Measurements from ENCODE around the gene CRYBA1. TPM values are rescaled to one million over a fixed set of nuclear protein-coding genes. Genes with fewer than 3 reads are reported as not detected.

The CRYBA1 gene
- total and polyA plus RNA-seq, 2 donors from 2014 or later: not detected

GRCh38 chr17:29291163-29291752, 44.6 kb downstream of the CRYBA1 start:
- peak; percentile 52 for FAIRE-seq
- Histone ChIP-seq H3K9ac (ENCODE audit: low read length in 3 of 3) (peak overlapping the region; percentile 9 to 64 (median 46)), H3K4me1 (ENCODE audit: control insufficient read depth in 2 of 3, insufficient read depth in 2 of 3, low read depth in 1 of 3, low read length in 3 of 3) (peaks cover 4 to 12% (median 5%) of the 10 kb centered on the region in 3 donors)

GRCh38 chr17:29292071-29292991, 45.7 kb downstream of the CRYBA1 start:
- intact Hi-C loops (cut with DNase I): no loop called here
- H3K9ac ChIP-seq (ENCODE audit: low read length in 3 of 3): peak overlapping the region; percentile 9 to 96 (median 66)
- peak overlapping the region; percentile 68 to 99 (median 95) for H3K4me3 ChIP-seq (ENCODE audit: low read length in 3 of 3)
- no peaks in the 10 kb centered on the region for H3K9me3 ChIP-seq (ENCODE audit: control insufficient read depth in 2 of 3, insufficient read depth in 1 of 3, low read length in 3 of 3)
- H3K27ac ChIP-seq (ENCODE audit: low read depth in 2 of 2, low read length in 2 of 2): peak overlapping the region; percentile 96 to 99
- H3K27me3 ChIP-seq (ENCODE audit: control insufficient read depth, insufficient read depth, low read length): no peaks in the 10 kb centered on the region
- peaks cover 0 to 2% (median under 1%) of the 10 kb centered on the region in 3 donors for H3K36me3 ChIP-seq (ENCODE audit: control insufficient read depth in 2 of 3, insufficient read depth in 3 of 3, low read length in 3 of 3)
- DNase-seq (peak; percentile 47 to 90 (median 75)), FAIRE-seq (no peak)
- TF ChIP-seq, protein P1, sequence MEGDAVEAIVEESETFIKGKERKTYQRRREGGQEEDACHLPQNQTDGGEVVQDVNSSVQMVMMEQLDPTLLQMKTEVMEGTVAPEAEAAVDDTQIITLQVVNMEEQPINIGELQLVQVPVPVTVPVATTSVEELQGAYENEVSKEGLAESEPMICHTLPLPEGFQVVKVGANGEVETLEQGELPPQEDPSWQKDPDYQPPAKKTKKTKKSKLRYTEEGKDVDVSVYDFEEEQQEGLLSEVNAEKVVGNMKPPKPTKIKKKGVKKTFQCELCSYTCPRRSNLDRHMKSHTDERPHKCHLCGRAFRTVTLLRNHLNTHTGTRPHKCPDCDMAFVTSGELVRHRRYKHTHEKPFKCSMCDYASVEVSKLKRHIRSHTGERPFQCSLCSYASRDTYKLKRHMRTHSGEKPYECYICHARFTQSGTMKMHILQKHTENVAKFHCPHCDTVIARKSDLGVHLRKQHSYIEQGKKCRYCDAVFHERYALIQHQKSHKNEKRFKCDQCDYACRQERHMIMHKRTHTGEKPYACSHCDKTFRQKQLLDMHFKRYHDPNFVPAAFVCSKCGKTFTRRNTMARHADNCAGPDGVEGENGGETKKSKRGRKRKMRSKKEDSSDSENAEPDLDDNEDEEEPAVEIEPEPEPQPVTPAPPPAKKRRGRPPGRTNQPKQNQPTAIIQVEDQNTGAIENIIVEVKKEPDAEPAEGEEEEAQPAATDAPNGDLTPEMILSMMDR (IDR thresholded peaks at IDR 0.05; ENCODE audit: borderline replicate concordance, extremely low read depth, insufficient read depth): no peak
- peaks cover 4 to 12% (median 5%) of the 10 kb centered on the region in 3 donors for H3K4me1 ChIP-seq (ENCODE audit: control insufficient read depth in 2 of 3, insufficient read depth in 2 of 3, low read depth in 1 of 3, low read length in 3 of 3)

More at GRCh38 chr17:29291163-29291752, 44.6 kb downstream of the CRYBA1 start:
- Histone ChIP-seq H3K27ac (ENCODE audit: low read depth in 2 of 2, low read length in 2 of 2) (peak overlapping the region; percentile 22 to 96), H3K9me3 (ENCODE audit: control insufficient read depth in 2 of 3, insufficient read depth in 1 of 3, low read length in 3 of 3) (no peaks in the 10 kb centered on the region), H3K36me3 (ENCODE audit: control insufficient read depth in 2 of 3, insufficient read depth in 3 of 3, low read length in 3 of 3) (peaks cover 2 to 12% (median 12%) of the 10 kb centered on the region in 3 donors), H3K4me3 (ENCODE audit: low read length in 3 of 3) (peak overlapping the region; percentile 68 to 80 (median 70)), H3K27me3 (ENCODE audit: control insufficient read depth, insufficient read depth, low read length) (no peaks in the 10 kb centered on the region)
- TF ChIP-seq, protein P1 (IDR thresholded peaks at IDR 0.05; ENCODE audit: borderline replicate concordance, extremely low read depth, insufficient read depth): peak; percentile 61
- intact Hi-C loops (cut with DNase I): no loop called here
- DNase-seq: peak in 3 of 5 donors; percentile 13 to 90 (median 85)

- DNase-seq (peak; percentile 66 to 89 (median 82)), FAIRE-seq (no peak)
- Histone ChIP-seq H3K9ac (ENCODE audit: low read length in 3 of 3) (peak overlapping the region; percentile 93 to 99 (median 96)), H3K4me3 (ENCODE audit: low read length in 3 of 3) (peak overlapping the region; percentile 94 to 99 (median 95)), H3K36me3 (ENCODE audit: control insufficient read depth in 2 of 3, insufficient read depth in 3 of 3, low read length in 3 of 3) (no peaks in the 10 kb centered on the region), H3K27me3 (ENCODE audit: control insufficient read depth, insufficient read depth, low read length) (no peaks in the 10 kb centered on the region), H3K9me3 (ENCODE audit: control insufficient read depth in 2 of 3, insufficient read depth in 1 of 3, low read length in 3 of 3) (no peaks in the 10 kb centered on the region), H3K4me1 (ENCODE audit: control insufficient read depth in 2 of 3, insufficient read depth in 2 of 3, low read depth in 1 of 3, low read length in 3 of 3) (peaks cover 4 to 12% (median 5%) of the 10 kb centered on the region in 3 donors), H3K27ac (ENCODE audit: low read depth in 2 of 2, low read length in 2 of 2) (peak overlapping the region; percentile 96 to 99)
- intact Hi-C loops (cut with DNase I): no loop called here
- TF ChIP-seq, protein P1 (IDR thresholded peaks at IDR 0.05; ENCODE audit: borderline replicate concordance, extremely low read depth, insufficient read depth): no peak
Observed at GRCh38 chr17:29292992-29293889, 46.6 kb downstream of the CRYBA1 start.

All from kidney (tissue), 14 donors.